K562 (cell line): ENCODE results near the gene TBXAS1. TPM values are rescaled to one million over a fixed set of nuclear protein-coding genes. Genes with fewer than 3 reads are reported as not detected.

Source experiments
- CEBPZ ChIP-seq: fragments of 150-350 bp; IDR thresholded peaks from 2 replicates; pipeline ENCODE4 v1.6.1; 2014; ENCODE audit warnings: low read depth, mild to moderate bottlenecking, low read length, borderline replicate concordance
- CTCFL ChIP-seq: IDR thresholded peaks from 2 replicates; pipeline ENCODE4 v1.6.1; 2011; ENCODE audit warnings: borderline replicate concordance, low read depth, mild to moderate bottlenecking, moderate library complexity, low read length; ENCODE audit not compliant: insufficient read depth, poor library complexity, severe bottlenecking
- ETV5 ChIP-seq: sonication (generic); formaldehyde crosslinking; IDR thresholded peaks from 2 replicates; pipeline ENCODE4 v1.4.0; 2020; ENCODE audit warnings: low read depth, mild to moderate bottlenecking, missing genetic modification reagents
- MYNN ChIP-seq, 2 experiments: sonication (generic); formaldehyde crosslinking in 1 of 2; IDR thresholded peaks; 2 replicates each; pipeline versions ENCODE4 v1.5.0 to v1.6.1; 2016 to 2020; ENCODE audit warnings: antibody characterized with exemption in 1 of 2, missing genetic modification reagents in 1 of 2
- NCOA4 ChIP-seq: fragments of 450-650 bp; IDR thresholded peaks from 2 replicates; pipeline ENCODE4 v1.6.1; 2018; ENCODE audit warnings: mild to moderate bottlenecking; ENCODE audit not compliant: partially characterized antibody
- NFIC ChIP-seq: fragments of 450-650 bp; IDR thresholded peaks from 2 replicates; pipeline ENCODE4 v1.6.1; 2017; ENCODE audit warnings: mild to moderate bottlenecking, inconsistent platforms
- PHB ChIP-seq: fragments of 250-450 bp; sonication (Bioruptor Pico); IDR thresholded peaks from 2 replicates; pipeline ENCODE4 v1.5.0; 2021
- PRDM10 ChIP-seq: fragments of 450-650 bp; IDR thresholded peaks from 2 replicates; pipeline ENCODE4 v1.6.1; 2018; ENCODE audit not compliant: partially characterized antibody
- RBFOX2 ChIP-seq: fragments of 200-400 bp; formaldehyde crosslinking; IDR thresholded peaks from 2 replicates; pipeline ENCODE4 v1.6.1; 2017; ENCODE audit warnings: low read depth, mild to moderate bottlenecking, low read length, moderate library complexity
- RBM25 ChIP-seq: fragments of 200-400 bp; formaldehyde crosslinking; IDR thresholded peaks from 2 replicates; pipeline ENCODE4 v1.6.1; 2018; ENCODE audit warnings: low read length, low read depth, moderate library complexity; ENCODE audit not compliant: severe bottlenecking
- RBM39 ChIP-seq: fragments of 200-400 bp; formaldehyde crosslinking; optimal IDR thresholded peaks from 2 replicates; pipeline ENCODE3; 2018; ENCODE audit warnings: low read depth, low read length
- TBL1XR1 ChIP-seq, 2 experiments: IDR thresholded peaks; 2 replicates each; pipeline ENCODE4 v1.6.1; 2012; ENCODE audit warnings: improper control_type of control experiment in 2 of 2, low read length in 2 of 2, mild to moderate bottlenecking in 1 of 2
- TCF7L2 ChIP-seq: fragments of 150-350 bp; IDR thresholded peaks from 2 replicates; pipeline ENCODE4 v1.6.1; 2016; ENCODE audit warnings: low read depth, mild to moderate bottlenecking, low read length, moderate library complexity
- ZBTB5 ChIP-seq: fragments of 450-650 bp; IDR thresholded peaks from 2 replicates; pipeline ENCODE4 v1.6.1; 2017; ENCODE audit warnings: antibody characterized with exemption
- ZFP1 ChIP-seq: fragments of 450-650 bp; formaldehyde crosslinking; IDR thresholded peaks from 2 replicates; pipeline ENCODE4 v1.4.0; 2020; ENCODE audit warnings: mild to moderate bottlenecking, mixed read lengths
- ZNF3 ChIP-seq: fragments of 250-450 bp; sonication (Bioruptor Pico); IDR thresholded peaks from 2 replicates; pipeline ENCODE4 v1.5.0; 2021; ENCODE audit warnings: mild to moderate bottlenecking, moderate library complexity
- polyA plus RNA-seq, 8 experiments: library from polyadenylated mRNA; depleted of rRNA in 4 of 8; stranded (reverse) in 5 of 8; unstranded in 3 of 8; fragments of >200 nt; fragmentation: Nextera tagmentation in 2 of 8; fragmentation: Illumina TruSeq in 1 of 8; extraction: Ambion mirVana in 2 of 8; extraction: Trizol in 1 of 8; gene quantifications; 2 replicates each; pipeline versions ENCODE4 v1.2.1 to v1.2.3, GENCODE V29; 2011 to 2014; ENCODE audit warnings: inconsistent platforms in 1 of 8, missing spikeins in 1 of 8
- total RNA-seq, 7 experiments: library from RNA; depleted of rRNA in 6 of 7; stranded (reverse); fragments of >200 nt in 6 of 7; fragmentation: Illumina TruSeq in 2 of 7; extraction: Trizol in 2 of 7; gene quantifications; 2 replicates each; pipeline versions ENCODE4 v1.2.1 to v1.2.3, GENCODE V29; 2011 to 2021; ENCODE audit warnings: low replicate concordance in 1 of 7

The TBXAS1 gene
- total and polyA plus RNA-seq, 9 of the 15 experiments (the other 6 are each of a cell fraction or from before 2014, with no cell fraction given), result 1.1 to 8.3 (median 1.9) TPM

GRCh38 chr7:140062528-140063299, 233.7 kb downstream of the TBXAS1 start, which contains the start of gene PARP12 (continued):
- TF ChIP-seq CEBPZ, result no peak
- TF ChIP-seq CTCFL, result peak; percentile 44
- no peak for TF ChIP-seq PRDM10
- peak; percentile 81 for TF ChIP-seq ETV5 (CRISPR knock-in tag)
- peak; percentile 46 for TF ChIP-seq RBM25
- no peak for TF ChIP-seq RBM39
- TF ChIP-seq RBFOX2, result peak; percentile 88
- no peak for TF ChIP-seq TCF7L2
- TF ChIP-seq NCOA4, result no peak
- TF ChIP-seq MYNN (IDR thresholded peaks at IDR 0.05), result peak; percentile 94; the same call in 1 of the 2 replicates
- TF ChIP-seq MYNN (CRISPR knock-in tag; IDR thresholded peaks at IDR 0.05), result no peak
- no peak for TF ChIP-seq ZBTB5
- no peak for TF ChIP-seq ZFP1 (CRISPR knock-in tag)
- no peak for TF ChIP-seq ZNF3
- TF ChIP-seq NFIC, result peak; percentile 89
- TF ChIP-seq TBL1XR1 (IDR thresholded peaks at IDR 0.05; ENCODE audit: low read length in 2 of 2), result 0 out of 4 replicates have a peak, but pooled peaks of 1 of the 2 experiments have one; percentile 38
- no peak for TF ChIP-seq PHB (CRISPR knock-in tag)
